HEK293 (cell line): Measurements from ENCODE around the gene EME2.
A peak's percentile ranks its signal among the peaks of the same experiment; 100 is the strongest.

ENCODE experiments used
- CTCF ChIA-PET: fragments of 350-600 bp; formaldehyde crosslinking; extraction: SDS; loops from one replicate; lab custom pipeline; 2021; ENCODE audit warnings: antibody characterized with exemption; lab: Yijun Ruan, JAX
- POLR2A ChIA-PET: fragments of 300-600 bp; formaldehyde crosslinking; extraction: SDS; loops from one replicate; lab custom pipeline; 2020; ENCODE audit warnings: antibody characterized with exemption, inconsistent platforms; lab: Yijun Ruan, JAX
- H3K27ac ChIP-seq: fragments of 200-500 bp; sonication (Bioruptor generic); 2 replicates; pipeline ENCODE4 v1.5.1; 2014; ENCODE audit warnings: low read depth, low read length, control low read depth, inconsistent platforms; ENCODE audit errors: extremely low read depth
- H3K36me3 ChIP-seq, 2 experiments: fragments of 200-500 bp in 1 of 2; sonication (Bioruptor generic) in 1 of 2; 1 replicate in 1 of 2; 2 replicates in 1 of 2; pipeline ENCODE4 v1.5.1; 2014 to 2017; ENCODE audit warnings: inconsistent platforms in 2 of 2, low read length in 2 of 2; ENCODE audit not compliant: control insufficient read depth in 2 of 2, insufficient read depth in 1 of 2
- H3K4me1 ChIP-seq: fragments of 200-500 bp; sonication (Bioruptor generic); 2 replicates; pipeline ENCODE4 v1.5.1; 2014; ENCODE audit warnings: mild to moderate bottlenecking, low read length, inconsistent platforms; ENCODE audit not compliant: control insufficient read depth, insufficient read depth
- H3K4me3 ChIP-seq: 2 replicates; pipeline ENCODE4 v1.5.1; 2011; ENCODE audit warnings: low read depth, mild to moderate bottlenecking, control low read depth, low read length, moderate library complexity
- H3K9me3 ChIP-seq: fragments of 200-500 bp; sonication (Bioruptor generic); 2 replicates; pipeline ENCODE4 v1.5.1; 2014; ENCODE audit warnings: low read depth, low read length, inconsistent platforms; ENCODE audit not compliant: control insufficient read depth, insufficient read depth
- EGR2 ChIP-seq: fragments of 450-650 bp; formaldehyde crosslinking; IDR thresholded peaks from 2 replicates; pipeline ENCODE4 v1.5.1; 2016; ENCODE audit warnings: low read depth, missing biosample characterization, missing genetic modification characterization
- GLIS2 ChIP-seq: fragments of 450-650 bp; formaldehyde crosslinking; IDR thresholded peaks from 2 replicates; pipeline ENCODE4 v1.5.1; 2016; ENCODE audit warnings: missing biosample characterization, missing genetic modification characterization
- HOXA7 ChIP-seq: sonication (generic); formaldehyde crosslinking; IDR thresholded peaks from 2 replicates; pipeline ENCODE4 v1.8.1; 2022; ENCODE audit warnings: missing genetic modification reagents, borderline replicate concordance
- HOXC10 ChIP-seq: sonication (generic); formaldehyde crosslinking; IDR thresholded peaks from 2 replicates; pipeline ENCODE4 v1.8.1; 2023; ENCODE audit warnings: mild to moderate bottlenecking, missing genetic modification reagents
- KLF9 ChIP-seq: fragments of 450-650 bp; formaldehyde crosslinking; IDR thresholded peaks from 2 replicates; pipeline ENCODE4 v1.5.1; 2016; ENCODE audit warnings: missing biosample characterization, missing genetic modification characterization, low read depth
- OVOL3 ChIP-seq: fragments of 450-650 bp; formaldehyde crosslinking; IDR thresholded peaks from 2 replicates; pipeline ENCODE4 v1.5.1; 2016; ENCODE audit warnings: missing biosample characterization, missing genetic modification characterization
- TRIM28 ChIP-seq: IDR thresholded peaks from 2 replicates; pipeline ENCODE4 v1.6.1; 2011; ENCODE audit warnings: low read length, control low read depth, borderline replicate concordance
- ZNF174 ChIP-seq: fragments of 450-650 bp; formaldehyde crosslinking; IDR thresholded peaks from 2 replicates; pipeline ENCODE4 v1.5.0; 2017; ENCODE audit warnings: missing biosample characterization, mild to moderate bottlenecking, missing genetic modification characterization
- ZNF248 ChIP-seq: fragments of 450-650 bp; formaldehyde crosslinking; IDR thresholded peaks from 2 replicates; pipeline ENCODE4 v1.5.1; 2017; ENCODE audit warnings: missing biosample characterization, missing genetic modification characterization
- ZNF274 ChIP-seq, 2 experiments: fragments of 200-500 bp in 1 of 2; fragments of 450-650 bp in 1 of 2; sonication (Bioruptor generic) in 1 of 2; formaldehyde crosslinking in 1 of 2; IDR thresholded peaks; 2 replicates each; pipeline versions ENCODE4 v1.5.1 to v1.6.1; 2014 to 2016; ENCODE audit warnings: borderline replicate concordance in 1 of 2, inconsistent platforms in 1 of 2, low read length in 1 of 2, missing biosample characterization in 1 of 2, missing genetic modification characterization in 1 of 2
- ZNF530 ChIP-seq: fragments of 450-650 bp; formaldehyde crosslinking; IDR thresholded peaks from 2 replicates; pipeline ENCODE4 v1.5.1; 2016; ENCODE audit warnings: low read depth, missing biosample characterization, missing genetic modification characterization
- ZNF555 ChIP-seq: fragments of 450-650 bp; formaldehyde crosslinking; conservative IDR thresholded peaks from 2 replicates; pipeline ENCODE4 v1.5.1; 2017; ENCODE audit warnings: missing biosample characterization, mild to moderate bottlenecking, missing genetic modification characterization, inconsistent platforms
- ZNF561 ChIP-seq: fragments of 450-650 bp; IDR thresholded peaks from 2 replicates; pipeline ENCODE4 v1.5.1; 2018; ENCODE audit warnings: missing biosample characterization, missing genetic modification characterization, borderline replicate concordance
- ZNF571 ChIP-seq: fragments of 450-650 bp; formaldehyde crosslinking; IDR thresholded peaks from 2 replicates; pipeline ENCODE4 v1.5.0; 2017; ENCODE audit warnings: missing biosample characterization, missing genetic modification characterization
- ZNF677 ChIP-seq: fragments of 450-650 bp; IDR thresholded peaks from 2 replicates; pipeline ENCODE4 v1.5.0; 2018; ENCODE audit warnings: missing biosample characterization, mild to moderate bottlenecking, missing genetic modification characterization, moderate library complexity
- ZNF701 ChIP-seq: fragments of 450-650 bp; formaldehyde crosslinking; IDR thresholded peaks from 2 replicates; pipeline ENCODE4 v1.5.1; 2016; ENCODE audit warnings: missing biosample characterization, missing genetic modification characterization
- ZSCAN23 ChIP-seq: fragments of 450-650 bp; formaldehyde crosslinking; IDR thresholded peaks from 2 replicates; pipeline ENCODE4 v1.5.1; 2016; ENCODE audit warnings: missing biosample characterization, missing genetic modification characterization
- ZXDB ChIP-seq: fragments of 450-650 bp; formaldehyde crosslinking; IDR thresholded peaks from 2 replicates; pipeline ENCODE4 v1.5.1; 2016; ENCODE audit warnings: missing biosample characterization, missing genetic modification characterization
- TF ChIP-seq, protein P1 (sequence below): fragments of 450-650 bp; formaldehyde crosslinking; IDR thresholded peaks from 2 replicates; pipeline ENCODE4 v1.5.1; 2016; ENCODE audit warnings: missing biosample characterization, missing genetic modification characterization
- TF ChIP-seq, protein P2 (sequence below): fragments of 450-650 bp; formaldehyde crosslinking; IDR thresholded peaks from 2 replicates; pipeline ENCODE4 v1.5.1; 2016; ENCODE audit warnings: missing biosample characterization, missing genetic modification characterization
- TF ChIP-seq, protein P3 (sequence below): fragments of 450-650 bp; formaldehyde crosslinking; IDR thresholded peaks from 2 replicates; pipeline ENCODE4 v1.5.1; 2016; ENCODE audit warnings: missing biosample characterization, missing genetic modification characterization
- TF ChIP-seq, protein P4 (sequence below): fragments of 450-650 bp; formaldehyde crosslinking; IDR thresholded peaks from 2 replicates; pipeline ENCODE4 v1.5.1; 2017; ENCODE audit warnings: missing biosample characterization, missing genetic modification characterization
- TF ChIP-seq, protein P5 (sequence below): fragments of 450-650 bp; formaldehyde crosslinking; IDR thresholded peaks from 2 replicates; pipeline ENCODE4 v1.5.1; 2016; ENCODE audit warnings: missing biosample characterization, missing genetic modification characterization
- TF ChIP-seq, protein P6 (sequence below): fragments of 450-650 bp; formaldehyde crosslinking; IDR thresholded peaks from 2 replicates; pipeline ENCODE4; 2016; ENCODE audit warnings: missing biosample characterization, missing genetic modification characterization

EME2 gene

DNA sequence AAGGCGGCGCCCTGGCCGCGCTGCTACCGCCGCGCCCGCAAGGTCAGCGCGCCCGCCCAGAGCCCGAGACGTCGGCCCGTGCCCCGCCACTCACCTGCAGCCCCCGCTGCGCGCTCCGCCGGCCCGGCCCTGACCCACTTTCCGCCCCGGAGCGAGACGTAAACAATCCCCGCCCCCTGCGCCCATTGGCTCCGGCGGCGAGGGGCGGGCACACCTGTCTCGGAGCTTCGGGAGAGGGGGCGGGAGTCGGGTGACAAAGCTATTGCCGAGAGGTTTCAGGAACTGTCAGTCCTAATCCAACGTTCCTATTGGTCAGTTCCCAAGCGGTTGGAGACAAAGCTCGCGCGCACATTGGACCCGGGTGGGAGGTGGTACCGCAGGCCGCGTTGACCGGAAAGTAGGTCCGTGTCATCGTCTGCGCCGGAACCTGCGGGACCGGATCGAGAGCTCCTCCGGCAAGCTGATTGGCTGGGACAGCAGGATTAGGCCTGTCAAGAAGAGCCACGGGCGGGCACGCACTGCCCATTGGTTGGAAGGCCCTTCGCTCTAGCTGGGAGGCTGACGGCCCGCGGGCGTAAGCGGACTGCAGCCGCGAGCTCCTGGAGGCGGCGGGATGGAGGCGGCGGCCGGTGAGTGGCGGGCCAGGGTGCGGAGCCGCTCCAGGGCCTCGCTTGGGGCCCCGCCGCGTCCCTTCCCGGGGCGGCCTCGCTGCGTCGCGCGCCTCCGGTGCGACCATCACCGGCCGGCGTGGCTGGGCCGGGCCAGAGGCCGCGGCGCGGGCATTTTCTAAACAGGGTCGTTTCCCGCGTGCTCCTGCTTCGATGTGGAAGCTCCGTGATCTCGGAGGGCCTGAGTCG, 10.0 kb downstream of the EME2 start, which contains the start of the genes NUBP2 and SPSB3 (continued):
- TF ChIP-seq, protein P1, sequence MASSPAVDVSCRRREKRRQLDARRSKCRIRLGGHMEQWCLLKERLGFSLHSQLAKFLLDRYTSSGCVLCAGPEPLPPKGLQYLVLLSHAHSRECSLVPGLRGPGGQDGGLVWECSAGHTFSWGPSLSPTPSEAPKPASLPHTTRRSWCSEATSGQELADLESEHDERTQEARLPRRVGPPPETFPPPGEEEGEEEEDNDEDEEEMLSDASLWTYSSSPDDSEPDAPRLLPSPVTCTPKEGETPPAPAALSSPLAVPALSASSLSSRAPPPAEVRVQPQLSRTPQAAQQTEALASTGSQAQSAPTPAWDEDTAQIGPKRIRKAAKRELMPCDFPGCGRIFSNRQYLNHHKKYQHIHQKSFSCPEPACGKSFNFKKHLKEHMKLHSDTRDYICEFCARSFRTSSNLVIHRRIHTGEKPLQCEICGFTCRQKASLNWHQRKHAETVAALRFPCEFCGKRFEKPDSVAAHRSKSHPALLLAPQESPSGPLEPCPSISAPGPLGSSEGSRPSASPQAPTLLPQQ = no peak
- TF ChIP-seq ZNF561 (tag by site-specific recombination) (peak; percentile 69; the same call in 1 of the 2 replicates), HOXA7 (CRISPR knock-in tag) (no peak), KLF9 (tag by site-specific recombination) (peak; percentile 49), TRIM28 (no peak), ZNF701 (tag by site-specific recombination) (no peak), OVOL3 (tag by site-specific recombination) (no peak), ZNF174 (no peak)
- TF ChIP-seq, protein P2, sequence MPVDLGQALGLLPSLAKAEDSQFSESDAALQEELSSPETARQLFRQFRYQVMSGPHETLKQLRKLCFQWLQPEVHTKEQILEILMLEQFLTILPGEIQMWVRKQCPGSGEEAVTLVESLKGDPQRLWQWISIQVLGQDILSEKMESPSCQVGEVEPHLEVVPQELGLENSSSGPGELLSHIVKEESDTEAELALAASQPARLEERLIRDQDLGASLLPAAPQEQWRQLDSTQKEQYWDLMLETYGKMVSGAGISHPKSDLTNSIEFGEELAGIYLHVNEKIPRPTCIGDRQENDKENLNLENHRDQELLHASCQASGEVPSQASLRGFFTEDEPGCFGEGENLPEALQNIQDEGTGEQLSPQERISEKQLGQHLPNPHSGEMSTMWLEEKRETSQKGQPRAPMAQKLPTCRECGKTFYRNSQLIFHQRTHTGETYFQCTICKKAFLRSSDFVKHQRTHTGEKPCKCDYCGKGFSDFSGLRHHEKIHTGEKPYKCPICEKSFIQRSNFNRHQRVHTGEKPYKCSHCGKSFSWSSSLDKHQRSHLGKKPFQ (tag by site-specific recombination) = no peak
- TF ChIP-seq, protein P3, sequence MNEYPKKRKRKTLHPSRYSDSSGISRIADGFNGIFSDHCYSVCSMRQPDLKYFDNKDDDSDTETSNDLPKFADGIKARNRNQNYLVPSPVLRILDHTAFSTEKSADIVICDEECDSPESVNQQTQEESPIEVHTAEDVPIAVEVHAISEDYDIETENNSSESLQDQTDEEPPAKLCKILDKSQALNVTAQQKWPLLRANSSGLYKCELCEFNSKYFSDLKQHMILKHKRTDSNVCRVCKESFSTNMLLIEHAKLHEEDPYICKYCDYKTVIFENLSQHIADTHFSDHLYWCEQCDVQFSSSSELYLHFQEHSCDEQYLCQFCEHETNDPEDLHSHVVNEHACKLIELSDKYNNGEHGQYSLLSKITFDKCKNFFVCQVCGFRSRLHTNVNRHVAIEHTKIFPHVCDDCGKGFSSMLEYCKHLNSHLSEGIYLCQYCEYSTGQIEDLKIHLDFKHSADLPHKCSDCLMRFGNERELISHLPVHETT = peak; percentile 63; the same call in 1 of the 2 replicates

DNA sequence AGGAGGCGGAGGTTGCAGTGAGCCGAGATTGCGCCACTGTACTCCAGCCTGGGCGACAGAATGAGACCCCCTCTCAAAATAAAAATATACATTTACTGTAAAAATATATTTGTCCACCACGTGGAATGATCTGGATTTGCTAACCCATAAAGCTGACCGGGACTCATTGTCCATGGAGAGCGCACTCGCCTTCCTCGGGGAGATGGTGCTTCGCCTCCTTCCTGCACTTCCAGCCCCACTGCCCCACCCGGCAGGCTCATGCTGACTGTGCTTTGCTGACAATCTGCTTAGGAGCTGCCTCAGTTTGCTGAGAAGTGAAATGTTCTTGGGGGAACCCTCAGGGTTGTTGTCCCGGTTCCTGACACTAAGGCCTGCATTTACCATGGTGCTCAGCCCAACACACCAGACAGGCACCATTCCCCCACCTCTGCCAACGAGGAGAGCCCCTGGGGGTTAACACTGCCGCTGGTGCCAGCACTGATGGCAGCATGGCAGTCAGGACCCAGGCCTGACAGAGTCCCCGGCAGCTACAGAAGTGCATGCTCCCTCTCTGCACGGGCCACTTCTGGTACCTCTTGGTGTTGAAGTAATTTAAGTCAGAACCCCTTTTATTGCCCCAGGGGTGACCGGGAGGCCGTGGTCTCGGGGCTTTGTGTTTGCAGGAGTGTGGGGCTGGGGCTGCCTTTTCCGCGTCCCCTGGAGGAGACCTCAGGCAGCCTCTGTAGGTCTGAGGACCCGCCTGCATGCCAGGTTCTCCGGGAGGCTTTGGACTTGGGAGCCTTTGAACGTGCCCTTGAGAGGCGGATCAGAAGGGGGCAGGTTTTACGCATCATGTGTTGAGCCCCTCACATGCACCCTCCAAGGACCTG, 12.6 kb downstream of the EME2 start:
- peaks cover 6% of the 10 kb centered on the region for H3K4me1 ChIP-seq
- no peaks in the 10 kb centered on the region for H3K9me3 ChIP-seq
- ChIA-PET CTCF (interaction anchor here (0.6 kb wide), 1 partner anchor 11 kb away, joined by 3 read pairs; no protein-coding TSS in a partner anchor), POLR2A (no interaction called here)
- H3K36me3 ChIP-seq = peaks cover 15 to 61% of the 10 kb centered on the region in 2 experiments; a peak in 2 of 3 replicates
- no peak overlapping the region for H3K4me3 ChIP-seq
- no peak overlapping the region for H3K27ac ChIP-seq
- TF ChIP-seq GLIS2 (tag by site-specific recombination) = no peak
- TF ChIP-seq, protein P4, sequence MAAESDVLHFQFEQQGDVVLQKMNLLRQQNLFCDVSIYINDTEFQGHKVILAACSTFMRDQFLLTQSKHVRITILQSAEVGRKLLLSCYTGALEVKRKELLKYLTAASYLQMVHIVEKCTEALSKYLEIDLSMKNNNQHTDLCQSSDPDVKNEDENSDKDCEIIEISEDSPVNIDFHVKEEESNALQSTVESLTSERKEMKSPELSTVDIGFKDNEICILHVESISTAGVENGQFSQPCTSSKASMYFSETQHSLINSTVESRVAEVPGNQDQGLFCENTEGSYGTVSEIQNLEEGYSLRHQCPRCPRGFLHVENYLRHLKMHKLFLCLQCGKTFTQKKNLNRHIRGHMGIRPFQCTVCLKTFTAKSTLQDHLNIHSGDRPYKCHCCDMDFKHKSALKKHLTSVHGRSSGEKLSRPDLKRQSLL = no peak
- TF ChIP-seq, protein P5, sequence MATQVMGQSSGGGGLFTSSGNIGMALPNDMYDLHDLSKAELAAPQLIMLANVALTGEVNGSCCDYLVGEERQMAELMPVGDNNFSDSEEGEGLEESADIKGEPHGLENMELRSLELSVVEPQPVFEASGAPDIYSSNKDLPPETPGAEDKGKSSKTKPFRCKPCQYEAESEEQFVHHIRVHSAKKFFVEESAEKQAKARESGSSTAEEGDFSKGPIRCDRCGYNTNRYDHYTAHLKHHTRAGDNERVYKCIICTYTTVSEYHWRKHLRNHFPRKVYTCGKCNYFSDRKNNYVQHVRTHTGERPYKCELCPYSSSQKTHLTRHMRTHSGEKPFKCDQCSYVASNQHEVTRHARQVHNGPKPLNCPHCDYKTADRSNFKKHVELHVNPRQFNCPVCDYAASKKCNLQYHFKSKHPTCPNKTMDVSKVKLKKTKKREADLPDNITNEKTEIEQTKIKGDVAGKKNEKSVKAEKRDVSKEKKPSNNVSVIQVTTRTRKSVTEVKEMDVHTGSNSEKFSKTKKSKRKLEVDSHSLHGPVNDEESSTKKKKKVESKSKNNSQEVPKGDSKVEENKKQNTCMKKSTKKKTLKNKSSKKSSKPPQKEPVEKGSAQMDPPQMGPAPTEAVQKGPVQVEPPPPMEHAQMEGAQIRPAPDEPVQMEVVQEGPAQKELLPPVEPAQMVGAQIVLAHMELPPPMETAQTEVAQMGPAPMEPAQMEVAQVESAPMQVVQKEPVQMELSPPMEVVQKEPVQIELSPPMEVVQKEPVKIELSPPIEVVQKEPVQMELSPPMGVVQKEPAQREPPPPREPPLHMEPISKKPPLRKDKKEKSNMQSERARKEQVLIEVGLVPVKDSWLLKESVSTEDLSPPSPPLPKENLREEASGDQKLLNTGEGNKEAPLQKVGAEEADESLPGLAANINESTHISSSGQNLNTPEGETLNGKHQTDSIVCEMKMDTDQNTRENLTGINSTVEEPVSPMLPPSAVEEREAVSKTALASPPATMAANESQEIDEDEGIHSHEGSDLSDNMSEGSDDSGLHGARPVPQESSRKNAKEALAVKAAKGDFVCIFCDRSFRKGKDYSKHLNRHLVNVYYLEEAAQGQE (tag by site-specific recombination) = no peak
- TF ChIP-seq, protein P6, sequence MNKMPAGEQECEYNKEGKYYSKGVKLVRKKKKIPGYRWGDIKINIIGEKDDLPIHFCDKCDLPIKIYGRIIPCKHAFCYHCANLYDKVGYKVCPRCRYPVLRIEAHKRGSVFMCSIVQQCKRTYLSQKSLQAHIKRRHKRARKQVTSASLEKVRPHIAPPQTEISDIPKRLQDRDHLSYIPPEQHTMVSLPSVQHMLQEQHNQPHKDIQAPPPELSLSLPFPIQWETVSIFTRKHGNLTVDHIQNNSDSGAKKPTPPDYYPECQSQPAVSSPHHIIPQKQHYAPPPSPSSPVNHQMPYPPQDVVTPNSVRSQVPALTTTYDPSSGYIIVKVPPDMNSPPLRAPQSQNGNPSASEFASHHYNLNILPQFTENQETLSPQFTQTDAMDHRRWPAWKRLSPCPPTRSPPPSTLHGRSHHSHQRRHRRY (tag by site-specific recombination) = no peak
- TF ChIP-seq ZNF555 = no peak
- no peak for TF ChIP-seq EGR2 (tag by site-specific recombination)
- TF ChIP-seq ZSCAN23 (tag by site-specific recombination) = no peak
- TF ChIP-seq ZNF248 (tag by site-specific recombination) = no peak
- TF ChIP-seq ZXDB = no peak
- no peak for TF ChIP-seq ZNF571 (tag by site-specific recombination)
- no peak for TF ChIP-seq ZNF530 (tag by site-specific recombination)
- TF ChIP-seq ZNF274 (IDR thresholded peaks at IDR 0.05; ENCODE audit: low read length) = no peak
- no peak for TF ChIP-seq ZNF274 (tag by site-specific recombination; IDR thresholded peaks at IDR 0.05; ENCODE audit: borderline replicate concordance)
- no peak for TF ChIP-seq HOXC10 (CRISPR knock-in tag)
- no peak for TF ChIP-seq ZNF677 (tag by site-specific recombination)
